ENCODE data around the gene COPS7A.
"Not testable (repeated sequence)": the region's sequence is repeated elsewhere in the genome, so short reads cannot be mapped to it uniquely, and the experiment has no call there.

Gene COPS7A

GRCh38 chr12:6701078-6701768 lies 22.6 kb upstream of the COPS7A start:
- no peak for DNase-seq

GRCh38 chr12:6703631-6704030 lies 20.2 kb upstream of the COPS7A start:
- no peak for DNase-seq

- not testable (repeated sequence) for DNase-seq
Measured at GRCh38 chr12:6708351-6708750, 15.5 kb upstream of the COPS7A start.

GRCh38 chr12:6708960-6709394 lies 14.9 kb upstream of the COPS7A start:
- DNase-seq, result no peak

GRCh38 chr12:6716031-6716873 lies 7.6 kb upstream of the COPS7A start:
- DNase-seq, result not testable (repeated sequence)

- no peak for DNase-seq
Measured at GRCh38 chr12:6716874-6717437, 6.9 kb upstream of the COPS7A start.

GRCh38 chr12:6722863-6723262 lies 983 bp upstream of the COPS7A start:
- no peak for DNase-seq

- DNase-seq, result peak in 7 of 51 donors; percentile 5 to 63 (median 39)
Measured at GRCh38 chr12:6724409-6724797, 557 bp downstream of the COPS7A start.

- DNase-seq, result no peak
Measured at GRCh38 chr12:6725350-6725749, 1.5 kb downstream of the COPS7A start.

GRCh38 chr12:6729186-6729585 lies 5.3 kb downstream of the COPS7A start:
- no peak for DNase-seq

- DNase-seq, result no peak
Measured at GRCh38 chr12:6730169-6730568, 6.3 kb downstream of the COPS7A start.

- no peak for DNase-seq
Measured at GRCh38 chr12:6734506-6735387, 10.9 kb downstream of the COPS7A start.

GRCh38 chr12:6735448-6736191 lies 11.8 kb downstream of the COPS7A start:
- DNase-seq, result peak in 38 of 51 donors; percentile 1 to 63 (median 32)

- no peak for DNase-seq
Measured at GRCh38 chr12:6736754-6737153, 12.9 kb downstream of the COPS7A start.

GRCh38 chr12:6742080-6742479 lies 18.2 kb downstream of the COPS7A start:
- not testable (repeated sequence) for DNase-seq

GRCh38 chr12:6742834-6743233 lies 19.0 kb downstream of the COPS7A start:
- no peak for DNase-seq

- DNase-seq, result not testable (repeated sequence)
Measured at GRCh38 chr12:6743300-6743699, 19.5 kb downstream of the COPS7A start.

GRCh38 chr12:6745741-6746525 lies 22.1 kb downstream of the COPS7A start:
- peak in 1 of 51 donors; percentile 4 for DNase-seq

GRCh38 chr12:6747216-6747615 lies 23.4 kb downstream of the COPS7A start:
- DNase-seq, result no peak

- no peak for DNase-seq
Measured at GRCh38 chr12:6748761-6749160, 24.9 kb downstream of the COPS7A start.

Measured in hypothalamus (tissue), 51 donors.